Measurements from ENCODE around the gene ACAP1.

The ACAP1 gene

GRCh38 chr17:7355573-7355972 lies 19.2 kb downstream of the ACAP1 start:
- no peak for ATAC-seq
- no peak for TF ChIP-seq TCF4 (CRISPR knock-in tag; IDR thresholded peaks at IDR 0.05; ENCODE audit: borderline replicate concordance)
- no peak for TF ChIP-seq CSDC2 (CRISPR knock-in tag; IDR thresholded peaks at IDR 0.05)
- no peak for TF ChIP-seq PPARA (CRISPR knock-in tag; IDR thresholded peaks at IDR 0.05; ENCODE audit: borderline replicate concordance)
- no peak for TF ChIP-seq ZNF565 (CRISPR knock-in tag; conservative IDR thresholded peaks at IDR 0.05; ENCODE audit: low read depth)
- TF ChIP-seq SNAI2 (CRISPR knock-in tag; IDR thresholded peaks at IDR 0.05): no peak
- TF ChIP-seq ARNTL (CRISPR knock-in tag; IDR thresholded peaks at IDR 0.05; ENCODE audit: borderline replicate concordance, low read depth): no peak
- TF ChIP-seq ESRRG (CRISPR knock-in tag; IDR thresholded peaks at IDR 0.05): no peak
- no peak for TF ChIP-seq ZNF70 (CRISPR knock-in tag; IDR thresholded peaks at IDR 0.05)
- TF ChIP-seq ZFP30 (CRISPR knock-in tag; IDR thresholded peaks at IDR 0.05): no peak
- no peak for TF ChIP-seq PATZ1 (CRISPR knock-in tag; IDR thresholded peaks at IDR 0.05; ENCODE audit: borderline replicate concordance)

GRCh38 chr17:7356072-7356549 lies 19.8 kb downstream of the ACAP1 start:
- peak; percentile 60 for ATAC-seq
- TF ChIP-seq ZFP3 (CRISPR knock-in tag; IDR thresholded peaks at IDR 0.05) (no peak), SNAI2 (CRISPR knock-in tag; IDR thresholded peaks at IDR 0.05) (no peak), GLIS3 (CRISPR knock-in tag; IDR thresholded peaks at IDR 0.05) (no peak), TCF4 (CRISPR knock-in tag; IDR thresholded peaks at IDR 0.05; ENCODE audit: borderline replicate concordance) (no peak), PATZ1 (CRISPR knock-in tag; IDR thresholded peaks at IDR 0.05; ENCODE audit: borderline replicate concordance) (no peak), CSRNP3 (CRISPR knock-in tag; IDR thresholded peaks at IDR 0.05) (no peak), BACH2 (CRISPR knock-in tag; IDR thresholded peaks at IDR 0.05; ENCODE audit: borderline replicate concordance) (no peak), ZNF70 (CRISPR knock-in tag; IDR thresholded peaks at IDR 0.05) (no peak), CREB5 (CRISPR knock-in tag; IDR thresholded peaks at IDR 0.05; ENCODE audit: low read depth) (no peak), POU6F1 (CRISPR knock-in tag; IDR thresholded peaks at IDR 0.05; ENCODE audit: borderline replicate concordance, low read depth) (no peak), ZC3H10 (CRISPR knock-in tag; IDR thresholded peaks at IDR 0.05) (no peak)

GRCh38 chr17:7356756-7357155 lies 20.4 kb downstream of the ACAP1 start:
- ATAC-seq: no peak
- TF ChIP-seq TCF4 (CRISPR knock-in tag; IDR thresholded peaks at IDR 0.05; ENCODE audit: borderline replicate concordance) (no peak), PATZ1 (CRISPR knock-in tag; IDR thresholded peaks at IDR 0.05; ENCODE audit: borderline replicate concordance) (no peak), ZNF8 (CRISPR knock-in tag; IDR thresholded peaks at IDR 0.05) (no peak), CSRNP3 (CRISPR knock-in tag; IDR thresholded peaks at IDR 0.05) (no peak), ZFP3 (CRISPR knock-in tag; IDR thresholded peaks at IDR 0.05) (no peak), ISL1 (CRISPR knock-in tag; IDR thresholded peaks at IDR 0.05) (no peak), RARB (CRISPR knock-in tag; IDR thresholded peaks at IDR 0.05) (no peak), ZNF565 (CRISPR knock-in tag; conservative IDR thresholded peaks at IDR 0.05; ENCODE audit: low read depth) (no peak), CSDC2 (CRISPR knock-in tag; IDR thresholded peaks at IDR 0.05) (no peak), ESRRG (CRISPR knock-in tag; IDR thresholded peaks at IDR 0.05) (no peak), PPARA (CRISPR knock-in tag; IDR thresholded peaks at IDR 0.05; ENCODE audit: borderline replicate concordance) (no peak), ARNTL (CRISPR knock-in tag; IDR thresholded peaks at IDR 0.05; ENCODE audit: borderline replicate concordance, low read depth) (no peak), ZC3H10 (CRISPR knock-in tag; IDR thresholded peaks at IDR 0.05) (no peak), CREB5 (CRISPR knock-in tag; IDR thresholded peaks at IDR 0.05; ENCODE audit: low read depth) (no peak)

All from SK-N-SH treated with all-trans-retinoic acid at 6 μM for 48 hours (cell line).